ENCODE results near the gene RDH8.

Gene RDH8
- total RNA-seq: 0 to 0.07 (median 0) reads per million in 18 experiments

GRCh38 chr19:10013316-10013715, at the start of gene RDH8:
Gene RDH8 (plus strand): TSS chr19:10013483. CDS start chr19:10013498, 15 bp downstream.
- no peak for DNase-seq

- no peak for DNase-seq
Observed at GRCh38 chr19:9966024-9966423, 47.3 kb upstream of the RDH8 start.

GRCh38 chr19:9966448-9966847, 46.8 kb upstream of the RDH8 start:
- DNase-seq: no peak

- no peak for DNase-seq
Observed at GRCh38 chr19:9967326-9967725, 46.0 kb upstream of the RDH8 start.

GRCh38 chr19:9968820-9969687, 44.2 kb upstream of the RDH8 start:
- no peak for DNase-seq

- no peak for DNase-seq
Observed at GRCh38 chr19:9969688-9969975, 43.7 kb upstream of the RDH8 start.

- no peak for DNase-seq
Observed at GRCh38 chr19:9970481-9970880, 42.8 kb upstream of the RDH8 start.

GRCh38 chr19:9971166-9971897, 42.0 kb upstream of the RDH8 start:
- DNase-seq: no peak

- no peak for DNase-seq
Observed at GRCh38 chr19:9972103-9972502, 41.2 kb upstream of the RDH8 start.

GRCh38 chr19:9981406-9982260, 31.6 kb upstream of the RDH8 start:
- DNase-seq: no peak

GRCh38 chr19:9986787-9987281, 26.4 kb upstream of the RDH8 start:
- DNase-seq: no peak

GRCh38 chr19:9989504-9989903, 23.8 kb upstream of the RDH8 start:
- no peak for DNase-seq

- DNase-seq: no peak
Observed at GRCh38 chr19:9991425-9992191, 21.7 kb upstream of the RDH8 start.

- DNase-seq: no peak
Observed at GRCh38 chr19:9995084-9995483, 18.2 kb upstream of the RDH8 start.

GRCh38 chr19:9995999-9996398, 17.3 kb upstream of the RDH8 start:
- DNase-seq: no peak

GRCh38 chr19:9996541-9996940, 16.7 kb upstream of the RDH8 start:
- DNase-seq: no peak

GRCh38 chr19:10000171-10000826, 13.0 kb upstream of the RDH8 start:
- peak; percentile 58 to 65 for DNase-seq

GRCh38 chr19:10001899-10002298, 11.4 kb upstream of the RDH8 start:
- peak; percentile 6 to 17 for DNase-seq

- no peak for DNase-seq
Observed at GRCh38 chr19:10003271-10003670, 10.0 kb upstream of the RDH8 start.

- DNase-seq: no peak
Observed at GRCh38 chr19:10004617-10005016, 8.7 kb upstream of the RDH8 start.

GRCh38 chr19:10005632-10006334, 7.5 kb upstream of the RDH8 start:
- DNase-seq: no peak

Data from inflammatory macrophage (primary cell).